GM23338 (cell line): ENCODE data around the gene ESRRA. TPM values are rescaled to one million over a fixed set of nuclear protein-coding genes. Genes with fewer than 3 reads are reported as not detected.

ENCODE experiments used
- ATAC-seq: fragments of 200-7000 bp; cut with Tn5 transposase; 3 replicates; pipeline ENCODE4 v1.9.1; 2020
- DNase-seq: peaks from one replicate; pipeline ENCODE4 v3.0.0-alpha.2; 2015; ENCODE audit warnings: low spot score
- H2AFZ ChIP-seq: fragments of 200-600 bp; sonication (generic); 2 replicates; pipeline ENCODE4 v1.8.0; 2016; ENCODE audit warnings: antibody characterized with exemption, mild to moderate bottlenecking, moderate library complexity
- H3F3A ChIP-seq: fragments of 200-600 bp; sonication (generic); replicated peaks from 2 replicates; pipeline ENCODE4 v1.8.0; 2017; ENCODE audit warnings: antibody characterized with exemption, mixed run types, low read depth
- H3K27ac ChIP-seq: fragments of 200-600 bp; sonication (generic); 2 replicates; pipeline ENCODE4 v1.6.1; 2016; ENCODE audit warnings: low read depth
- H3K27me3 ChIP-seq: fragments of 200-600 bp; sonication (generic); 2 replicates; pipeline ENCODE4 v1.8.0; 2016; ENCODE audit warnings: mild to moderate bottlenecking, mixed run types, moderate library complexity; ENCODE audit not compliant: insufficient read depth
- H3K36me3 ChIP-seq: fragments of 200-600 bp; sonication (generic); 2 replicates; pipeline ENCODE4 v1.8.0; 2016; ENCODE audit warnings: mild to moderate bottlenecking; ENCODE audit not compliant: insufficient read depth
- H3K4me1 ChIP-seq: fragments of 200-600 bp; sonication (generic); 2 replicates; pipeline ENCODE4 v1.8.0; 2016; ENCODE audit warnings: mild to moderate bottlenecking, moderate library complexity; ENCODE audit not compliant: insufficient read depth
- H3K4me2 ChIP-seq: fragments of 200-600 bp; sonication (generic); 2 replicates; pipeline ENCODE4 v1.7.1; 2017; ENCODE audit warnings: mixed run types
- H3K4me3 ChIP-seq: fragments of 200-600 bp; sonication (generic); 2 replicates; pipeline ENCODE4 v1.6.1; 2016; ENCODE audit warnings: mixed run types
- H3K79me2 ChIP-seq: fragments of 200-600 bp; sonication (generic); replicated peaks from 2 replicates; pipeline ENCODE4 v1.8.0; 2017; ENCODE audit warnings: mild to moderate bottlenecking; ENCODE audit not compliant: insufficient read depth
- H3K9me2 ChIP-seq: fragments of 200-600 bp; sonication (generic); 2 replicates; pipeline ENCODE4 v1.8.0; 2017; ENCODE audit not compliant: insufficient read depth
- H4K20me1 ChIP-seq: fragments of 200-600 bp; sonication (generic); replicated peaks from 2 replicates; pipeline ENCODE4 v1.8.0; 2017; ENCODE audit warnings: mild to moderate bottlenecking; ENCODE audit not compliant: insufficient read depth
- H3K27ac Mint-ChIP-seq: 2 replicates; pipeline ENCODE4 v1.8.0; 2020; ENCODE audit warnings: inconsistent platforms, mild to moderate bottlenecking, moderate library complexity, mixed read lengths
- H3K27me3 Mint-ChIP-seq: 3 replicates; pipeline ENCODE4 v1.8.0; 2022; ENCODE audit warnings: low read depth, mild to moderate bottlenecking, moderate library complexity, mixed read lengths, inconsistent platforms; ENCODE audit not compliant: insufficient read depth, poor library complexity
- H3K36me3 Mint-ChIP-seq: 3 replicates; pipeline ENCODE4 v1.8.0; 2021; ENCODE audit warnings: low read depth, mild to moderate bottlenecking, inconsistent platforms, moderate library complexity, mixed read lengths
- H3K4me1 Mint-ChIP-seq: 3 replicates; pipeline ENCODE4 v1.8.0; 2020; ENCODE audit warnings: mild to moderate bottlenecking, inconsistent platforms, mixed read lengths
- H3K4me3 Mint-ChIP-seq: 3 replicates; pipeline ENCODE4 v1.8.0; 2021; ENCODE audit warnings: moderate library complexity, mild to moderate bottlenecking, inconsistent platforms, mixed read lengths
- H3K9me3 Mint-ChIP-seq: 3 replicates; pipeline ENCODE4 v1.8.0; 2020; ENCODE audit warnings: moderate library complexity, mild to moderate bottlenecking, inconsistent platforms, mixed read lengths
- CREB1 ChIP-seq: fragments of 250-450 bp; sonication (Bioruptor Pico); IDR thresholded peaks from 2 replicates; pipeline ENCODE4 v1.5.0; 2020; ENCODE audit warnings: low read depth, mild to moderate bottlenecking, moderate library complexity
- EZH2 ChIP-seq: fragments of 200-600 bp; sonication (generic); IDR thresholded peaks from one replicate; pipeline ENCODE4 v1.8.0; 2017; ENCODE audit warnings: antibody characterized with exemption, mild to moderate bottlenecking, low read depth; ENCODE audit not compliant: unreplicated experiment
- EZH2phosphoT487 ChIP-seq: fragments of 200-600 bp; sonication (generic); IDR thresholded peaks from one replicate; pipeline ENCODE4 v1.8.1; 2018; ENCODE audit warnings: antibody characterized with exemption; ENCODE audit not compliant: unreplicated experiment
- JUNB ChIP-seq: IDR thresholded peaks from one replicate; pipeline ENCODE4 v1.6.1; 2016; ENCODE audit warnings: antibody characterized with exemption; ENCODE audit not compliant: unreplicated experiment
- NANOG ChIP-seq: IDR thresholded peaks from 2 replicates; pipeline ENCODE4 v1.6.1; 2016; ENCODE audit warnings: antibody characterized with exemption, borderline replicate concordance
- POLR2AphosphoS5 ChIP-seq: IDR thresholded peaks from 2 replicates; pipeline ENCODE4 v1.6.1; 2016; ENCODE audit warnings: antibody characterized with exemption, low read depth
- REST ChIP-seq: IDR thresholded peaks from one replicate; pipeline ENCODE4 v1.6.1; 2018; ENCODE audit warnings: antibody characterized with exemption; ENCODE audit not compliant: unreplicated experiment
- STAT1 ChIP-seq: IDR thresholded peaks from one replicate; pipeline ENCODE4 v1.6.1; 2016; ENCODE audit warnings: antibody characterized with exemption; ENCODE audit not compliant: unreplicated experiment
- ZNF114 ChIP-seq: fragments of 250-450 bp; sonication (Bioruptor Pico); IDR thresholded peaks from 2 replicates; pipeline ENCODE4 v1.5.0; 2020; ENCODE audit warnings: mild to moderate bottlenecking, moderate library complexity
- ZNF331 ChIP-seq: fragments of 250-450 bp; sonication (Bioruptor Pico); IDR thresholded peaks from 2 replicates; pipeline ENCODE4 v1.5.0; 2020; ENCODE audit warnings: low read depth, mild to moderate bottlenecking, moderate library complexity
- polyA plus RNA-seq: library from polyadenylated mRNA; unstranded; fragments of >200 nt; fragmentation: Nextera tagmentation; extraction: Ambion mirVana; gene quantifications from 2 replicates; pipeline ENCODE4 v1.2.1, GENCODE V29; 2016
- total RNA-seq: library from RNA; depleted of rRNA; stranded (reverse); fragments of >200 nt; shearing (Covaris generic); gene quantifications from 2 replicates; pipeline ENCODE4 v1.2.3, GENCODE V29; 2014
- TF ChIP-seq, protein P1 (sequence below): IDR thresholded peaks from 2 replicates; pipeline ENCODE4 v1.6.1; 2016; ENCODE audit warnings: antibody characterized with exemption
- TF ChIP-seq, protein P2 (sequence below), 2 experiments: fragments of 200-600 bp in 1 of 2; sonication (generic) in 1 of 2; conservative IDR thresholded peaks; 2 replicates each; pipeline versions ENCODE4 v1.5.1 to v1.6.1; 2016 to 2017; ENCODE audit warnings: antibody characterized with exemption in 2 of 2, low read depth in 2 of 2, mild to moderate bottlenecking in 2 of 2, moderate library complexity in 1 of 2
- TF ChIP-seq, protein P3 (sequence below): fragments of 250-450 bp; sonication (Bioruptor Pico); IDR thresholded peaks from 2 replicates; pipeline ENCODE4 v1.5.0; 2020; ENCODE audit warnings: mild to moderate bottlenecking, moderate library complexity

ESRRA gene
- total and polyA plus RNA-seq, 2 experiments from 2014 or later = 13.7 to 55.1 TPM

- H3K79me2 ChIP-seq = no peaks in the 10 kb centered on the region
- H3F3A ChIP-seq = peaks cover 9% of the 10 kb centered on the region; the same call in 1 of the 2 replicates
- Mint-ChIP-seq H3K4me1 (peaks cover 11% of the 10 kb centered on the region), H3K4me3 (no peak overlapping the region; the same call in 2 of the 3 replicates), H3K27ac (no peak overlapping the region), H3K36me3 (no peaks in the 10 kb centered on the region; the same call in 2 of the 3 replicates), H3K9me3 (no peaks in the 10 kb centered on the region; the same call in 1 of the 3 replicates), H3K27me3 (peaks cover 57% of the 10 kb centered on the region)
- no peak overlapping the region for H3K4me3 ChIP-seq
- H3K27me3 ChIP-seq = peaks cover 63% of the 10 kb centered on the region
- peaks cover 2% of the 10 kb centered on the region; the same call in 1 of the 2 replicates for H3K4me1 ChIP-seq
- H3K36me3 ChIP-seq = no peaks in the 10 kb centered on the region
- no peak overlapping the region for H2AFZ ChIP-seq
- H4K20me1 ChIP-seq = peaks cover 3% of the 10 kb centered on the region; the same call in 1 of the 2 replicates
- no peaks in the 10 kb centered on the region for H3K9me2 ChIP-seq
- no peak overlapping the region for H3K27ac ChIP-seq
- no peak for DNase-seq
- TF ChIP-seq JUNB (no peak), EZH2 (no peak), ZNF331 (CRISPR knock-in tag) (no peak), EZH2phosphoT487 (no peak), CREB1 (CRISPR knock-in tag) (no peak), NANOG (no peak), ZNF114 (CRISPR knock-in tag) (no peak), STAT1 (no peak), REST (no peak), POLR2AphosphoS5 (no peak)
- TF ChIP-seq, protein P1, sequence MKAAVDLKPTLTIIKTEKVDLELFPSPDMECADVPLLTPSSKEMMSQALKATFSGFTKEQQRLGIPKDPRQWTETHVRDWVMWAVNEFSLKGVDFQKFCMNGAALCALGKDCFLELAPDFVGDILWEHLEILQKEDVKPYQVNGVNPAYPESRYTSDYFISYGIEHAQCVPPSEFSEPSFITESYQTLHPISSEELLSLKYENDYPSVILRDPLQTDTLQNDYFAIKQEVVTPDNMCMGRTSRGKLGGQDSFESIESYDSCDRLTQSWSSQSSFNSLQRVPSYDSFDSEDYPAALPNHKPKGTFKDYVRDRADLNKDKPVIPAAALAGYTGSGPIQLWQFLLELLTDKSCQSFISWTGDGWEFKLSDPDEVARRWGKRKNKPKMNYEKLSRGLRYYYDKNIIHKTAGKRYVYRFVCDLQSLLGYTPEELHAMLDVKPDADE = no peak
- TF ChIP-seq, protein P2, sequence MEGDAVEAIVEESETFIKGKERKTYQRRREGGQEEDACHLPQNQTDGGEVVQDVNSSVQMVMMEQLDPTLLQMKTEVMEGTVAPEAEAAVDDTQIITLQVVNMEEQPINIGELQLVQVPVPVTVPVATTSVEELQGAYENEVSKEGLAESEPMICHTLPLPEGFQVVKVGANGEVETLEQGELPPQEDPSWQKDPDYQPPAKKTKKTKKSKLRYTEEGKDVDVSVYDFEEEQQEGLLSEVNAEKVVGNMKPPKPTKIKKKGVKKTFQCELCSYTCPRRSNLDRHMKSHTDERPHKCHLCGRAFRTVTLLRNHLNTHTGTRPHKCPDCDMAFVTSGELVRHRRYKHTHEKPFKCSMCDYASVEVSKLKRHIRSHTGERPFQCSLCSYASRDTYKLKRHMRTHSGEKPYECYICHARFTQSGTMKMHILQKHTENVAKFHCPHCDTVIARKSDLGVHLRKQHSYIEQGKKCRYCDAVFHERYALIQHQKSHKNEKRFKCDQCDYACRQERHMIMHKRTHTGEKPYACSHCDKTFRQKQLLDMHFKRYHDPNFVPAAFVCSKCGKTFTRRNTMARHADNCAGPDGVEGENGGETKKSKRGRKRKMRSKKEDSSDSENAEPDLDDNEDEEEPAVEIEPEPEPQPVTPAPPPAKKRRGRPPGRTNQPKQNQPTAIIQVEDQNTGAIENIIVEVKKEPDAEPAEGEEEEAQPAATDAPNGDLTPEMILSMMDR (conservative IDR thresholded peaks at IDR 0.05; ENCODE audit: low read depth in 2 of 2) = no peak
- TF ChIP-seq, protein P3, sequence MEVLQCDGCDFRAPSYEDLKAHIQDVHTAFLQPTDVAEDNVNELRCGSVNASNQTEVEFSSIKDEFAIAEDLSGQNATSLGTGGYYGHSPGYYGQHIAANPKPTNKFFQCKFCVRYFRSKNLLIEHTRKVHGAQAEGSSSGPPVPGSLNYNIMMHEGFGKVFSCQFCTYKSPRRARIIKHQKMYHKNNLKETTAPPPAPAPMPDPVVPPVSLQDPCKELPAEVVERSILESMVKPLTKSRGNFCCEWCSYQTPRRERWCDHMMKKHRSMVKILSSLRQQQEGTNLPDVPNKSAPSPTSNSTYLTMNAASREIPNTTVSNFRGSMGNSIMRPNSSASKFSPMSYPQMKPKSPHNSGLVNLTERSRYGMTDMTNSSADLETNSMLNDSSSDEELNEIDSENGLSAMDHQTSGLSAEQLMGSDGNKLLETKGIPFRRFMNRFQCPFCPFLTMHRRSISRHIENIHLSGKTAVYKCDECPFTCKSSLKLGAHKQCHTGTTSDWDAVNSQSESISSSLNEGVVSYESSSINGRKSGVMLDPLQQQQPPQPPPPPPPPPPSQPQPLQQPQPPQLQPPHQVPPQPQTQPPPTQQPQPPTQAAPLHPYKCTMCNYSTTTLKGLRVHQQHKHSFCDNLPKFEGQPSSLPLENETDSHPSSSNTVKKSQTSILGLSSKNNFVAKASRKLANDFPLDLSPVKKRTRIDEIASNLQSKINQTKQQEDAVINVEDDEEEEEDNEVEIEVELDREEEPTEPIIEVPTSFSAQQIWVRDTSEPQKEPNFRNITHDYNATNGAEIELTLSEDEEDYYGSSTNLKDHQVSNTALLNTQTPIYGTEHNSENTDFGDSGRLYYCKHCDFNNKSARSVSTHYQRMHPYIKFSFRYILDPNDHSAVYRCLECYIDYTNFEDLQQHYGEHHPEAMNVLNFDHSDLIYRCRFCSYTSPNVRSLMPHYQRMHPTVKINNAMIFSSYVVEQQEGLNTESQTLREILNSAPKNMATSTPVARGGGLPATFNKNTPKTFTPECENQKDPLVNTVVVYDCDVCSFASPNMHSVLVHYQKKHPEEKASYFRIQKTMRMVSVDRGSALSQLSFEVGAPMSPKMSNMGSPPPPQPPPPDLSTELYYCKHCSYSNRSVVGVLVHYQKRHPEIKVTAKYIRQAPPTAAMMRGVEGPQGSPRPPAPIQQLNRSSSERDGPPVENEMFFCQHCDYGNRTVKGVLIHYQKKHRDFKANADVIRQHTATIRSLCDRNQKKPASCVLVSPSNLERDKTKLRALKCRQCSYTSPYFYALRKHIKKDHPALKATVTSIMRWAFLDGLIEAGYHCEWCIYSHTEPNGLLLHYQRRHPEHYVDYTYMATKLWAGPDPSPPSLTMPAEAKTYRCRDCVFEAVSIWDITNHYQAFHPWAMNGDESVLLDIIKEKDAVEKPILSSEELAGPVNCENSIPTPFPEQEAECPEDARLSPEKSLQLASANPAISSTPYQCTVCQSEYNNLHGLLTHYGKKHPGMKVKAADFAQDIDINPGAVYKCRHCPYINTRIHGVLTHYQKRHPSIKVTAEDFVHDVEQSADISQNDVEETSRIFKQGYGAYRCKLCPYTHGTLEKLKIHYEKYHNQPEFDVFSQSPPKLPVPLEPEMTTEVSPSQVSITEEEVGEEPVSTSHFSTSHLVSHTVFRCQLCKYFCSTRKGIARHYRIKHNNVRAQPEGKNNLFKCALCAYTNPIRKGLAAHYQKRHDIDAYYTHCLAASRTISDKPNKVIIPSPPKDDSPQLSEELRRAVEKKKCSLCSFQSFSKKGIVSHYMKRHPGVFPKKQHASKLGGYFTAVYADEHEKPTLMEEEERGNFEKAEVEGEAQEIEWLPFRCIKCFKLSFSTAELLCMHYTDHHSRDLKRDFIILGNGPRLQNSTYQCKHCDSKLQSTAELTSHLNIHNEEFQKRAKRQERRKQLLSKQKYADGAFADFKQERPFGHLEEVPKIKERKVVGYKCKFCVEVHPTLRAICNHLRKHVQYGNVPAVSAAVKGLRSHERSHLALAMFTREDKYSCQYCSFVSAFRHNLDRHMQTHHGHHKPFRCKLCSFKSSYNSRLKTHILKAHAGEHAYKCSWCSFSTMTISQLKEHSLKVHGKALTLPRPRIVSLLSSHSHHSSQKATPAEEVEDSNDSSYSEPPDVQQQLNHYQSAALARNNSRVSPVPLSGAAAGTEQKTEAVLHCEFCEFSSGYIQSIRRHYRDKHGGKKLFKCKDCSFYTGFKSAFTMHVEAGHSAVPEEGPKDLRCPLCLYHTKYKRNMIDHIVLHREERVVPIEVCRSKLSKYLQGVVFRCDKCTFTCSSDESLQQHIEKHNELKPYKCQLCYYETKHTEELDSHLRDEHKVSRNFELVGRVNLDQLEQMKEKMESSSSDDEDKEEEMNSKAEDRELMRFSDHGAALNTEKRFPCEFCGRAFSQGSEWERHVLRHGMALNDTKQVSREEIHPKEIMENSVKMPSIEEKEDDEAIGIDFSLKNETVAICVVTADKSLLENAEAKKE = no peak
- no peak for ATAC-seq
- H3K4me2 ChIP-seq = no peak overlapping the region
Measured at GRCh38 chr11:64289002-64289564, 16.2 kb upstream of the ESRRA start.
